SK-N-SH treated with all-trans-retinoic acid at 6 μM for 48 hours (cell line): ENCODE results near the gene GRIN2B.

ENCODE experiments used
- ATAC-seq: fragments of 200-7000 bp; cut with Tn5 transposase; 3 replicates; pipeline ENCODE4 v1.9.1; 2020; ENCODE audit warnings: mild to moderate bottlenecking, moderate library complexity
- ARNTL ChIP-seq: fragments of 450-650 bp; formaldehyde crosslinking; IDR thresholded peaks from 2 replicates; pipeline ENCODE4 v1.5.0; 2020; ENCODE audit warnings: low read depth, mild to moderate bottlenecking, moderate library complexity, borderline replicate concordance
- BACH2 ChIP-seq: fragments of 250-450 bp; sonication (Bioruptor Pico); IDR thresholded peaks from 2 replicates; pipeline ENCODE4 v1.9.0; 2021; ENCODE audit warnings: mild to moderate bottlenecking, borderline replicate concordance
- CREB5 ChIP-seq: fragments of 250-450 bp; sonication (Bioruptor Pico); IDR thresholded peaks from 2 replicates; pipeline ENCODE4 v1.5.1; 2020; ENCODE audit warnings: low read depth, mild to moderate bottlenecking, moderate library complexity
- CSDC2 ChIP-seq: fragments of 250-450 bp; sonication (Bioruptor Pico); IDR thresholded peaks from 2 replicates; pipeline ENCODE4 v1.5.0; 2020; ENCODE audit warnings: mild to moderate bottlenecking, moderate library complexity
- CSRNP3 ChIP-seq: fragments of 250-450 bp; sonication (Bioruptor Pico); IDR thresholded peaks from 2 replicates; pipeline ENCODE4 v1.5.1; 2021; ENCODE audit warnings: mild to moderate bottlenecking, moderate library complexity
- ESRRG ChIP-seq: fragments of 250-450 bp; sonication (Bioruptor Pico); IDR thresholded peaks from 2 replicates; pipeline ENCODE4 v1.6.1; 2021; ENCODE audit warnings: mild to moderate bottlenecking
- GLIS3 ChIP-seq: fragments of 250-450 bp; sonication (Bioruptor Pico); IDR thresholded peaks from 2 replicates; pipeline ENCODE4 v1.5.0; 2020; ENCODE audit warnings: mild to moderate bottlenecking, moderate library complexity
- ISL1 ChIP-seq: fragments of 250-450 bp; sonication (Bioruptor Pico); IDR thresholded peaks from 2 replicates; pipeline ENCODE4 v2.1.2; 2022; ENCODE audit warnings: mild to moderate bottlenecking, moderate library complexity
- OSR1 ChIP-seq: fragments of 250-450 bp; sonication (Bioruptor Pico); IDR thresholded peaks from 2 replicates; pipeline ENCODE4 v1.8.0; 2022; ENCODE audit warnings: moderate library complexity, mild to moderate bottlenecking, inconsistent platforms
- PATZ1 ChIP-seq: fragments of 250-450 bp; sonication (Bioruptor Pico); IDR thresholded peaks from 2 replicates; pipeline ENCODE4 v1.8.0; 2020; ENCODE audit warnings: mild to moderate bottlenecking, moderate library complexity, borderline replicate concordance
- POU6F1 ChIP-seq: fragments of 250-450 bp; sonication (Bioruptor Pico); IDR thresholded peaks from 2 replicates; pipeline ENCODE4 v1.8.0; 2021; ENCODE audit warnings: low read depth, mild to moderate bottlenecking, moderate library complexity, borderline replicate concordance
- PPARA ChIP-seq: fragments of 250-450 bp; sonication (Bioruptor Pico); IDR thresholded peaks from 2 replicates; pipeline ENCODE4 v1.5.0; 2020; ENCODE audit warnings: mild to moderate bottlenecking, borderline replicate concordance
- RARB ChIP-seq: fragments of 250-450 bp; sonication (Bioruptor Pico); IDR thresholded peaks from 2 replicates; pipeline ENCODE4 v1.8.0; 2021; ENCODE audit warnings: mild to moderate bottlenecking, moderate library complexity
- SNAI2 ChIP-seq: fragments of 250-450 bp; sonication (Bioruptor Pico); IDR thresholded peaks from 2 replicates; pipeline ENCODE4 v1.5.0; 2020; ENCODE audit warnings: mild to moderate bottlenecking, moderate library complexity
- TCF4 ChIP-seq: fragments of 250-450 bp; sonication (Bioruptor Pico); IDR thresholded peaks from 2 replicates; pipeline ENCODE4 v1.8.0; 2021; ENCODE audit warnings: mild to moderate bottlenecking, moderate library complexity, borderline replicate concordance
- TOX ChIP-seq: fragments of 250-450 bp; sonication (Bioruptor Pico); IDR thresholded peaks from 2 replicates; pipeline ENCODE4 v1.8.0; 2021; ENCODE audit warnings: mild to moderate bottlenecking, moderate library complexity, borderline replicate concordance
- TSHZ2 ChIP-seq: fragments of 250-450 bp; sonication (Bioruptor Pico); IDR thresholded peaks from 2 replicates; pipeline ENCODE4 v1.5.0; 2020; ENCODE audit warnings: mild to moderate bottlenecking, moderate library complexity
- ZC3H10 ChIP-seq: fragments of 250-450 bp; sonication (Bioruptor Pico); IDR thresholded peaks from 2 replicates; pipeline ENCODE4 v1.5.1; 2021; ENCODE audit warnings: mild to moderate bottlenecking, moderate library complexity
- ZFP3 ChIP-seq: fragments of 250-450 bp; sonication (Bioruptor Pico); IDR thresholded peaks from 2 replicates; pipeline ENCODE4 v1.5.0; 2020; ENCODE audit warnings: mild to moderate bottlenecking, moderate library complexity
- ZFP30 ChIP-seq: fragments of 450-650 bp; formaldehyde crosslinking; IDR thresholded peaks from 2 replicates; pipeline ENCODE4 v1.5.0; 2022; ENCODE audit warnings: mild to moderate bottlenecking, moderate library complexity
- ZNF565 ChIP-seq: fragments of 450-650 bp; formaldehyde crosslinking; conservative IDR thresholded peaks from 2 replicates; pipeline ENCODE4 v1.5.0; 2020; ENCODE audit warnings: low read depth, mild to moderate bottlenecking, moderate library complexity
- ZNF70 ChIP-seq: fragments of 450-650 bp; formaldehyde crosslinking; IDR thresholded peaks from 2 replicates; pipeline ENCODE4 v1.5.0; 2020; ENCODE audit warnings: mild to moderate bottlenecking, moderate library complexity
- ZNF8 ChIP-seq: fragments of 450-650 bp; formaldehyde crosslinking; IDR thresholded peaks from 2 replicates; pipeline ENCODE4 v1.5.0; 2020; ENCODE audit warnings: mild to moderate bottlenecking, moderate library complexity

Gene GRIN2B

GRCh38 chr12:14007639-14008038 lies 26.2 kb upstream of the GRIN2B start:
- TF ChIP-seq PPARA, result no peak
- TF ChIP-seq, all 23 proteins: peak for 0
- no peak for ATAC-seq

GRCh38 chr12:13992585-13992984 lies 11.2 kb upstream of the GRIN2B start:
- no peak for TF ChIP-seq TOX (CRISPR knock-in tag)
- no peak for TF ChIP-seq ZNF565
- TF ChIP-seq TCF4, result no peak

GRCh38 chr12:13992106-13992505 lies 10.7 kb upstream of the GRIN2B start:
- no peak for TF ChIP-seq PATZ1 (CRISPR knock-in tag)
- TF ChIP-seq CSDC2 (CRISPR knock-in tag), result no peak
- TF ChIP-seq OSR1, result no peak
- TF ChIP-seq ARNTL (CRISPR knock-in tag), result no peak
- TF ChIP-seq BACH2 (CRISPR knock-in tag), result no peak
- no peak for TF ChIP-seq RARB (CRISPR knock-in tag)
- TF ChIP-seq TOX (CRISPR knock-in tag), result no peak
- no peak for TF ChIP-seq SNAI2
- no peak for TF ChIP-seq TSHZ2
- no peak for TF ChIP-seq CSRNP3
- TF ChIP-seq GLIS3 (CRISPR knock-in tag), result no peak
- TF ChIP-seq ESRRG, result no peak
- TF ChIP-seq ZNF70 (CRISPR knock-in tag), result no peak
- TF ChIP-seq POU6F1 (CRISPR knock-in tag), result no peak
- TF ChIP-seq ZFP30 (CRISPR knock-in tag), result no peak
- TF ChIP-seq ZFP3, result no peak
- no peak for TF ChIP-seq PPARA
- no peak for ATAC-seq

More at GRCh38 chr12:13992585-13992984, 11.2 kb upstream of the GRIN2B start:
- no peak for ATAC-seq

GRCh38 chr12:13986031-13986430 lies 4.6 kb upstream of the GRIN2B start:
- no peak for ATAC-seq
- TF ChIP-seq ZNF565 (no peak), TOX (CRISPR knock-in tag) (no peak), ZC3H10 (no peak), ZNF8 (no peak), TSHZ2 (no peak), CREB5 (CRISPR knock-in tag) (no peak), ZFP30 (CRISPR knock-in tag) (no peak), ISL1 (CRISPR knock-in tag) (no peak), ZFP3 (no peak), ARNTL (CRISPR knock-in tag) (no peak), ESRRG (no peak), SNAI2 (no peak), PPARA (no peak), ZNF70 (CRISPR knock-in tag) (no peak)
- TF ChIP-seq, all 23 proteins: peak for 0
